ENCODE data around the gene CD7. TPM values are rescaled to one million over a fixed set of nuclear protein-coding genes. Genes with fewer than 3 reads are reported as not detected.

The CD7 gene
- total RNA-seq, 1 experiment from 2014 or later: 0.74 TPM

GRCh38 chr17:82310877-82311276, 6.5 kb downstream of the CD7 start:
- H3K9me3 Mint-ChIP-seq: no peaks in the 10 kb centered on the region
- peaks cover 4% of the 10 kb centered on the region for H3K4me1 Mint-ChIP-seq
- no peak overlapping the region for H3K4me3 Mint-ChIP-seq
- ATAC-seq (no peak), DNase-seq (ENCODE audit: low spot score) (no peak)
- no peak overlapping the region for H3K27ac Mint-ChIP-seq
- POLR2A ChIA-PET: no interaction called here
- H3K36me3 Mint-ChIP-seq: no peaks in the 10 kb centered on the region
- CTCF ChIA-PET: interaction anchor here (1.3 to 1.8 kb wide), 2 partner anchors 10 to 74 kb away, joined by 3 to 6 read pairs; no protein-coding TSS in a partner anchor
- 0 out of 2 replicates have a peak, but pooled peaks cover 3% of the 10 kb centered on the region for H3K27me3 Mint-ChIP-seq (ENCODE audit: low read depth)
- TF ChIP-seq CBFB (CRISPR knock-in tag; IDR thresholded peaks at IDR 0.05; ENCODE audit: low read depth) (no peak), ATF6 (CRISPR knock-in tag; IDR thresholded peaks at IDR 0.05) (no peak), TEAD1 (CRISPR knock-in tag; IDR thresholded peaks at IDR 0.05) (no peak), JAZF1 (CRISPR knock-in tag; IDR thresholded peaks at IDR 0.05) (no peak), EMX1 (CRISPR knock-in tag; IDR thresholded peaks at IDR 0.05) (no peak), ZNF423 (CRISPR knock-in tag; IDR thresholded peaks at IDR 0.05) (no peak), NFE2L1 (CRISPR knock-in tag; IDR thresholded peaks at IDR 0.05) (no peak), CREB1 (CRISPR knock-in tag; IDR thresholded peaks at IDR 0.05) (no peak), HMGA2 (CRISPR knock-in tag; IDR thresholded peaks at IDR 0.05) (no peak), ZNF232 (CRISPR knock-in tag; IDR thresholded peaks at IDR 0.05) (no peak), AFF4 (CRISPR knock-in tag; IDR thresholded peaks at IDR 0.05; ENCODE audit: borderline replicate concordance) (no peak)

- H3K9me3 Mint-ChIP-seq: no peaks in the 10 kb centered on the region
- no peak overlapping the region; the same call in 1 of the 2 replicates for H3K27ac Mint-ChIP-seq
- no peaks in the 10 kb centered on the region for H3K36me3 Mint-ChIP-seq
- no peak overlapping the region for H3K4me3 Mint-ChIP-seq
- CTCF ChIA-PET: interaction anchor here (1.3 to 1.8 kb wide), 2 partner anchors 9 to 74 kb away, joined by 3 to 6 read pairs; no protein-coding TSS in a partner anchor
- no peak for TF ChIP-seq TP53 (CRISPR knock-in tag; IDR thresholded peaks at IDR 0.05)
- TF ChIP-seq EMX1 (CRISPR knock-in tag; IDR thresholded peaks at IDR 0.05): no peak
- no peak for TF ChIP-seq ESRRA (CRISPR knock-in tag; IDR thresholded peaks at IDR 0.05; ENCODE audit: borderline replicate concordance)
- no peak for TF ChIP-seq TEAD1 (CRISPR knock-in tag; IDR thresholded peaks at IDR 0.05)
- TF ChIP-seq SMAD3 (CRISPR knock-in tag; IDR thresholded peaks at IDR 0.05; ENCODE audit: borderline replicate concordance): no peak
- TF ChIP-seq ZNF263 (CRISPR knock-in tag; IDR thresholded peaks at IDR 0.05; ENCODE audit: low read depth): peak; percentile 81; the same call in 1 of the 2 replicates
- no peak for TF ChIP-seq GRHL2 (CRISPR knock-in tag; IDR thresholded peaks at IDR 0.05; ENCODE audit: insufficient replicate concordance, severe bottlenecking)
- TF ChIP-seq, protein P1, sequence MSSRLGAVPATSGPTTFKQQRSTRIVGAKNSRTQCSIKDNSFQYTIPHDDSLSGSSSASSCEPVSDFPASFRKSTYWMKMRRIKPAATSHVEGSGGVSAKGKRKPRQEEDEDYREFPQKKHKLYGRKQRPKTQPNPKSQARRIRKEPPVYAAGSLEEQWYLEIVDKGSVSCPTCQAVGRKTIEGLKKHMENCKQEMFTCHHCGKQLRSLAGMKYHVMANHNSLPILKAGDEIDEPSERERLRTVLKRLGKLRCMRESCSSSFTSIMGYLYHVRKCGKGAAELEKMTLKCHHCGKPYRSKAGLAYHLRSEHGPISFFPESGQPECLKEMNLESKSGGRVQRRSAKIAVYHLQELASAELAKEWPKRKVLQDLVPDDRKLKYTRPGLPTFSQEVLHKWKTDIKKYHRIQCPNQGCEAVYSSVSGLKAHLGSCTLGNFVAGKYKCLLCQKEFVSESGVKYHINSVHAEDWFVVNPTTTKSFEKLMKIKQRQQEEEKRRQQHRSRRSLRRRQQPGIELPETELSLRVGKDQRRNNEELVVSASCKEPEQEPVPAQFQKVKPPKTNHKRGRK (CRISPR knock-in tag; IDR thresholded peaks at IDR 0.05; ENCODE audit: borderline replicate concordance): no peak
- DNase-seq (ENCODE audit: low spot score) (no peak), ATAC-seq (no peak)
- H3K27me3 Mint-ChIP-seq (ENCODE audit: low read depth): no peaks in the 10 kb centered on the region; the same call in 1 of the 2 replicates
- POLR2A ChIA-PET: no interaction called here
- H3K4me1 Mint-ChIP-seq: no peaks in the 10 kb centered on the region
Measured at GRCh38 chr17:82309656-82310570, 7.5 kb downstream of the CD7 start.

Measured in WTC11 (cell line).